Activated CD8-positive, alpha-beta memory T cell treated with anti-CD3 and anti-CD28 coated beads for 36 hours (primary cell): ENCODE measurements around the gene PFKFB2. TPM values are rescaled to one million over a fixed set of nuclear protein-coding genes. Genes with fewer than 3 reads are reported as not detected.

Experiments
- CTCF ChIA-PET: fragments of 350-600 bp; sonication (Branson Sonifier 250); formaldehyde crosslinking; loops from one replicate; lab custom pipeline; 2021; ENCODE audit warnings: antibody characterized with exemption; lab: Charles Lee
- POLR2A ChIA-PET: fragments of 350-600 bp; sonication (Branson Sonifier 250); formaldehyde crosslinking; loops from one replicate; lab custom pipeline; 2021; ENCODE audit warnings: antibody characterized with exemption; lab: Charles Lee
- total RNA-seq, 2 experiments: library from RNA; stranded (reverse); gene quantifications; one replicate each; pipeline ENCODE4 v1.2.3, GENCODE V29; 2021

PFKFB2 gene
- total RNA-seq, 2 experiments from 2014 or later, result 3.4 to 3.6 TPM

- ChIA-PET POLR2A (no interaction called here), CTCF (interaction anchor here (1.4 kb wide), 1 partner anchor 266 kb away, joined by 3 read pairs; the partner anchor contains the start of gene CD55)
Measured at GRCh38 chr1:207055386-207056001, 2.4 kb downstream of the PFKFB2 start.

- CTCF ChIA-PET, result no interaction called here
- POLR2A ChIA-PET, result no interaction called here
Measured at GRCh38 chr1:207056673-207057072, 3.6 kb downstream of the PFKFB2 start.

- CTCF ChIA-PET, result no interaction called here
- POLR2A ChIA-PET, result no interaction called here
Measured at GRCh38 chr1:207058252-207058651, 5.2 kb downstream of the PFKFB2 start.

- POLR2A ChIA-PET, result no interaction called here
- CTCF ChIA-PET, result interaction anchor here (0.6 kb wide), 1 partner anchor 446 kb away, joined by 3 read pairs; no protein-coding TSS in a partner anchor
Measured at GRCh38 chr1:207058878-207059867, 6.1 kb downstream of the PFKFB2 start.

- CTCF ChIA-PET, result no interaction called here
- POLR2A ChIA-PET, result no interaction called here
Measured at GRCh38 chr1:207059881-207060280, 6.8 kb downstream of the PFKFB2 start.

- ChIA-PET POLR2A (no interaction called here), CTCF (no interaction called here)
Measured at GRCh38 chr1:207060596-207060995, 7.5 kb downstream of the PFKFB2 start.

GRCh38 chr1:207062058-207062457 lies 9.0 kb downstream of the PFKFB2 start:
- ChIA-PET CTCF (interaction anchor here (0.9 to 1.2 kb wide), 2 partner anchors 12 to 17 kb away, joined by 3 read pairs; partner anchors contain the start of gene YOD1), POLR2A (no interaction called here)

- ChIA-PET POLR2A (no interaction called here), CTCF (no interaction called here)
Measured at GRCh38 chr1:207063014-207063413, 9.9 kb downstream of the PFKFB2 start.

- ChIA-PET CTCF (no interaction called here), POLR2A (no interaction called here)
Measured at GRCh38 chr1:207064561-207064960, 11.5 kb downstream of the PFKFB2 start.

GRCh38 chr1:207067185-207067584 lies 14.1 kb downstream of the PFKFB2 start:
- ChIA-PET CTCF (no interaction called here), POLR2A (no interaction called here)

GRCh38 chr1:207067665-207068064 lies 14.6 kb downstream of the PFKFB2 start:
- ChIA-PET CTCF (no interaction called here), POLR2A (no interaction called here)

GRCh38 chr1:207069061-207069460 lies 16.0 kb downstream of the PFKFB2 start:
- CTCF ChIA-PET, result no interaction called here
- POLR2A ChIA-PET, result no interaction called here

GRCh38 chr1:207069858-207070506 lies 16.9 kb downstream of the PFKFB2 start:
- ChIA-PET CTCF (no interaction called here), POLR2A (no interaction called here)

GRCh38 chr1:207070811-207071210 lies 17.7 kb downstream of the PFKFB2 start:
- POLR2A ChIA-PET, result no interaction called here
- CTCF ChIA-PET, result interaction anchor here (0.7 kb wide), 2 partner anchors 21 to 428 kb away, joined by 3 read pairs; no protein-coding TSS in a partner anchor

GRCh38 chr1:207071426-207071825 lies 18.4 kb downstream of the PFKFB2 start:
- ChIA-PET CTCF (no interaction called here), POLR2A (no interaction called here)

- ChIA-PET CTCF (no interaction called here), POLR2A (no interaction called here)
Measured at GRCh38 chr1:207072233-207072632, 19.2 kb downstream of the PFKFB2 start.

GRCh38 chr1:207073906-207074820 lies 21.1 kb downstream of the PFKFB2 start:
- POLR2A ChIA-PET, result no interaction called here

GRCh38 chr1:207076181-207076955 lies 23.3 kb downstream of the PFKFB2 start:
- CTCF ChIA-PET, result interaction anchor here (1.3 to 4.1 kb wide), 2 partner anchors 24 to 26 kb away, joined by 3 to 11 read pairs; partner anchors contain the start of gene PFKFB2

More at GRCh38 chr1:207073906-207074820, 21.1 kb downstream of the PFKFB2 start:
- CTCF ChIA-PET, result interaction anchor here (1.1 to 4.1 kb wide), 2 partner anchors 24 to 69 kb away, joined by 4 to 11 read pairs; no protein-coding TSS in a partner anchor

More at GRCh38 chr1:207076181-207076955, 23.3 kb downstream of the PFKFB2 start:
- POLR2A ChIA-PET, result no interaction called here
